Small intestine (tissue), 7 donors: ENCODE results near the gene ACSL3. TPM values are rescaled to one million over a fixed set of nuclear protein-coding genes. Genes with fewer than 3 reads are reported as not detected.
"Not testable (repeated sequence)": the region's sequence is repeated elsewhere in the genome, so short reads cannot be mapped to it uniquely, and the experiment has no call there.

Experiments
- DNase-seq, 2 donors: peaks; one replicate each; pipeline versions ENCODE4 v3.0.0 to v3.0.0-alpha.2; 2013
- FAIRE-seq: peaks from 2 replicates; lab custom pipeline; 2012; peaks lifted over from hg19 to GRCh38; lab: Jason Lieb, UNC
- H3K27ac ChIP-seq, 3 donors: one replicate each; pipeline ENCODE4 v1.5.1; 2013; ENCODE audit warnings: low read length in 2 of 3, mild to moderate bottlenecking in 2 of 3, control low read depth in 1 of 3, inconsistent platforms in 1 of 3, low read depth in 1 of 3, moderate library complexity in 1 of 3
- H3K27me3 ChIP-seq, 3 donors: one replicate each; pipeline ENCODE4 v1.6.1; 2013; ENCODE audit warnings: low read length in 3 of 3, inconsistent platforms in 1 of 3; ENCODE audit not compliant: control insufficient read depth in 3 of 3, insufficient read depth in 3 of 3
- H3K36me3 ChIP-seq, 3 donors: one replicate each; pipeline ENCODE4 v1.6.1; 2013; ENCODE audit warnings: low read length in 3 of 3, inconsistent platforms in 1 of 3, low read depth in 1 of 3, mild to moderate bottlenecking in 1 of 3, moderate library complexity in 1 of 3; ENCODE audit not compliant: control insufficient read depth in 3 of 3, insufficient read depth in 2 of 3
- H3K4me1 ChIP-seq, 3 donors: one replicate each; pipeline ENCODE4 v1.6.1; 2013; ENCODE audit warnings: low read length in 2 of 3, inconsistent platforms in 1 of 3, low read depth in 1 of 3, mild to moderate bottlenecking in 1 of 3, moderate library complexity in 1 of 3; ENCODE audit not compliant: control insufficient read depth in 3 of 3, insufficient read depth in 2 of 3
- H3K4me3 ChIP-seq, 3 donors: one replicate each; pipeline ENCODE4 v1.5.1; 2013; ENCODE audit warnings: low read length in 3 of 3, control low read depth in 1 of 3, inconsistent platforms in 1 of 3, low read depth in 1 of 3, mild to moderate bottlenecking in 1 of 3, moderate library complexity in 1 of 3
- H3K9me3 ChIP-seq, 2 donors: one replicate each; pipeline ENCODE4 v1.6.1; 2013; ENCODE audit warnings: low read depth in 1 of 2, low read length in 1 of 2; ENCODE audit not compliant: control insufficient read depth in 2 of 2, insufficient read depth in 1 of 2
- WGBS, 3 donors: extraction: QIAGEN DNeasy Blood & Tissue Kit; methylation state at CpG; one replicate each; pipeline ENCODE4 v1.1.7; 2013; 5-methylcytosine and 5-hydroxymethylcytosine counted together
- polyA plus RNA-seq, 4 donors: library from polyadenylated mRNA; stranded (reverse) in 3 of 4; unstranded in 1 of 4; fragments of 200-250 nt in 3 of 4; fragments of 120-200 nt in 1 of 4; gene quantifications; one replicate each; pipeline versions ENCODE4 v1.2.1 to v1.2.3, GENCODE V29; 2013
- donor health status: healthy with polysubstance abuse.
- donor health status: control.
- donor health status: control.
- donor health status: Bipolar disorder and iron deficiency.
- donor health status: healthy.

ACSL3 gene
- polyA plus RNA-seq, 4 donors = 6.0 to 34.0 (median 21.2) TPM

DNA sequence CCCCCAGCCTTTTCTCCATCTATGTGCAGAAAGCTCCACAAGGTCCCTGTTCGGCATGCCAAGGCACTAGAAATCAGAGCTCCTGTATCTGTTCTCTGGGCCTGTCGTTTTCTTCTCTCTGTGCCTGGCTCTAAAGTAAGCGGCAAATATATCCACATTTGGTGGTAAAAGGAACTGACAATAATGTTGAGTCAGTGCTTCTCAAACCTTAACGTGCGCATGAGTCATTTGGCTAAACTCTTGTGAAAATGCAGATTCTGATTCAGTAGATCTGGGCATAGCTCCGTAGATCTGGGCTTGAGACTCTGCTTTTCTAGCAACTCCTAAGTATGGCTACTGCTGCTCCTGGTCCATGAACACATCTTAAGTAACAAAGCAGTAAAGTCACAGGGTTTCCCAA lies 16.5 kb upstream of the ACSL3 start:
- H3K36me3 ChIP-seq = no peaks in the 10 kb centered on the region

DNA sequence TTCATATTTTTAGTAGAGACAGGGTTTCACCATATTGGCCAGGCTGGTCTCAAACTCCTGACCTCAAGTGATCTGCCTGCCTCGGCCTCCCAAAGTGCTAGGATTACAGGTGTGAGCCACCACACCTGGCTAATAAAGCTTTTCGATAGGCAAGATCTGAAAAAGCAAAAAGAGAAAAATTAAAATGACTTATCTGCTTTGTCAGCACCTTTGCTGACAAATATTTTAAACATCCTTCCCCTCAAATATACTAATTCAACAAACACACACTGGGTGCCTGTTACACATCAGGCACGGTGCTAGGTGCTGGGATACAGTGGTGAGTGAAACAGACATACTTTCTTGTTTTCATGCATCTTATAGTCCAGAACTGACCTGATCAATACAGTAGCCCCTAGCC lies 15.5 kb upstream of the ACSL3 start:
- H3K27ac ChIP-seq, H3K27me3 ChIP-seq, DNase-seq, H3K9me3 ChIP-seq, FAIRE-seq, H3K4me1 ChIP-seq, H3K36me3 ChIP-seq, H3K4me3 ChIP-seq: not testable (repeated sequence)
- 90 to 93% (median 92%) methylated on average over 3 of the region's 3 CpGs for WGBS, 3 donors

More for the DNA sequence above, 16.5 kb upstream of the ACSL3 start:
- FAIRE-seq (no peak), DNase-seq (no peak)
- Histone ChIP-seq H3K9me3 (no peaks in the 10 kb centered on the region), H3K27me3 (no peaks in the 10 kb centered on the region), H3K4me1 (peaks cover 0 to 4% (median 0%) of the 10 kb centered on the region in 3 donors), H3K27ac (peak overlapping the region in 1 of 3 donors; percentile 32), H3K4me3 (no peak overlapping the region)
- WGBS, 3 donors = 60 to 82% (median 71%) methylated on average over 6 of the region's 6 CpGs

DNA sequence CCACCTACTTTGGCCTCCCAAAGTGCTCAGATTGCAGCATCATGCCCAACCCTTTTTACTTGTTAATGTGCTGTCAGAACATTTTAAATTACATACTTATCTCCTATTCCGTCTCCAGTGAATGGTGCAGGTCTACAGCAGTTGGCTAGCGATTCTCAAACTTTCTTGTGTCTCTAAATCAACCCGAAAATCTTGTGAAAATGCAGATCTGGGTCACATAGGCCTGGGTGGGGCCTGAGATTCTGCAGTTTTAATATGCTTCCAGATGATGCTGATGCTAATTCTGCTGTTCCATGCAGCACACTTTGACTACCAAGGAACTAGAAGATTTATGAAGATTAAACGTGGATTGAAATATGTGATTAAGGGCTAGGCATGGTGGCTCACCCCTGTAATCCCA lies 14.8 kb upstream of the ACSL3 start:
- no peak for FAIRE-seq
- H3K9me3 ChIP-seq = no peaks in the 10 kb centered on the region
- no peak overlapping the region for H3K27ac ChIP-seq
- no peaks in the 10 kb centered on the region for H3K36me3 ChIP-seq
- peaks cover 0 to 4% (median 0%) of the 10 kb centered on the region in 3 donors for H3K4me1 ChIP-seq
- DNase-seq = no peak
- no peak overlapping the region for H3K4me3 ChIP-seq
- H3K27me3 ChIP-seq = no peaks in the 10 kb centered on the region
- WGBS, 3 donors = 76 to 85% (median 81%) methylated on average over 4 of the region's 4 CpGs

DNA sequence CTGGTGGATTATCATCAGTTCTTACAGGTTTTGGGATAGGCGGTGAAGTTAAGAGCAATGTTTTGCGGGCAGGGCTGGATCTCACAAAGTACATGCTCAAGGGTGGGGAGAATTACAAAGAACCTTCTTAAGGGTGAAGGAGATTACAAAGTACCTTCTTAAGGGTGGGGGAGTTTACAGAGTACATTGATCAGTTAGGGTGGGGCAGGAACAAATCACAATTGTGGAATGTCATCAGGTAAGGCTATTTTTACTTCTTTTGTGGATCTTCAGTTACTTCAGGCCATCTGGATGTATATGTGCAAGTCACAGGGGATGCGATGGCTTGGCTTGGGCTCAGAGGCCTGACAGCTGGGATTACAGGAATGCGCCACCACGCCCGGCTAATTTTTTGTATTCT lies 12.8 kb upstream of the ACSL3 start:
- not testable (repeated sequence) for H3K27me3 ChIP-seq, H3K27ac ChIP-seq, H3K4me3 ChIP-seq, H3K9me3 ChIP-seq, FAIRE-seq, H3K36me3 ChIP-seq, H3K4me1 ChIP-seq
- 77 to 94% (median 88%) methylated on average over 6 of the region's 6 CpGs for WGBS, 3 donors
- DNase-seq = peak in 1 of 2 donors; percentile 37

DNA sequence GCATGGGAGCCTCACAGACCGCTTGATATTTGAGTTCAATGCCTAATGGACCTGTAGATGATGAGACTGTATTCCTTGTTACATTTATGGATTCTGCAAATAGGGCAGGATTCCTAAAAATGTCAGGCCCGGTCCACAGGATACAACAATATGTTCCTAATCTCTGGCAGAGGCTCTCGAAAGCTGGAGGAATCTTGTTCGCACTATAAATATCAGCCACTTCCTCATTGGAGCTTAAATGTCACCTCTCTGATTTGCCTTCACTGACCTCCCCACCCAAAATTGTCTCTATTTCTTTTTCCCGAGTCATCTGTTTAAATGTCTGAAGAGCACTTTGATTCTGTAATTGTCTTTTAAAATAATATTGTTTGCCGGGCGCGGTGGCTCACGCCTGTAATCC lies 12.0 kb upstream of the ACSL3 start:
- no peaks in the 10 kb centered on the region for H3K9me3 ChIP-seq
- H3K4me1 ChIP-seq = no peaks in the 10 kb centered on the region
- H3K36me3 ChIP-seq = no peaks in the 10 kb centered on the region
- WGBS, 3 donors = 89 to 93% (median 92%) methylated on average over 9 of the region's 9 CpGs
- FAIRE-seq = no peak
- no peak overlapping the region for H3K27ac ChIP-seq
- no peak for DNase-seq
- H3K27me3 ChIP-seq = no peaks in the 10 kb centered on the region
- no peak overlapping the region for H3K4me3 ChIP-seq

DNA sequence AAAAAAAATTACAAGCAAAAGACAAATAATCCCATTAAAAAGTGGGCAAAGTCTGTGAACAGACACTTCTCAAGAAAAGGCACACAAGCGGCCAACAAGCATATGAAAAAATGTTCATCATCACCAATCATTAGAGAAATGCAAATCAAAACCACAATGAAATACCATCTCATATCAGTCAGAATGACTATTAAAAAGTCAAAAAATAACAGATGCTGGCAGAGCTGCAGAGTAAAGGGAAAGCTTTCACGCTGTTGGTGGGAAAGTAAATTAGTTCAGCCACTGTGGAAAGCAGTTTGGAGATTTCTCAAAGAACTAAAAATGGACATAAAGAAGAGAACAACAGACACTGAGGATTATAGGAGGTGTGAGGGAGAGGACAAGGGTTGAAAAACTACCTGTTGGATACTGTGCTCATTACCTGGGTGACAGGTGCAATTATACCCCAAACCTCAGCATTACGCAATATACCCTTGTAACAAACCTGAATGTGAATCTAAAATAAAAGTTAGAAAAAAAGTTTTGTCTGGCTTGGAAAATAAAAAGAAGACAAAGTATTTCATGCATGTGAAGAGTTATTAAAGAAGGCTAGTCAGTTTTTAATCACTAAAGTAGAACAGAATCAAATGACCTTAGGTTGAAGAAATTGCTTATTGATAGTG lies 8.7 kb upstream of the ACSL3 start:
- no peak overlapping the region for H3K4me3 ChIP-seq
- no peaks in the 10 kb centered on the region for H3K9me3 ChIP-seq
- H3K4me1 ChIP-seq = no peaks in the 10 kb centered on the region
- FAIRE-seq (no peak), DNase-seq (no peak)
- 86 to 88% (median 86%) methylated on average over 3 of the region's 3 CpGs for WGBS, 3 donors
- H3K36me3 ChIP-seq = no peaks in the 10 kb centered on the region
- H3K27ac ChIP-seq = no peak overlapping the region
- no peaks in the 10 kb centered on the region for H3K27me3 ChIP-seq

DNA sequence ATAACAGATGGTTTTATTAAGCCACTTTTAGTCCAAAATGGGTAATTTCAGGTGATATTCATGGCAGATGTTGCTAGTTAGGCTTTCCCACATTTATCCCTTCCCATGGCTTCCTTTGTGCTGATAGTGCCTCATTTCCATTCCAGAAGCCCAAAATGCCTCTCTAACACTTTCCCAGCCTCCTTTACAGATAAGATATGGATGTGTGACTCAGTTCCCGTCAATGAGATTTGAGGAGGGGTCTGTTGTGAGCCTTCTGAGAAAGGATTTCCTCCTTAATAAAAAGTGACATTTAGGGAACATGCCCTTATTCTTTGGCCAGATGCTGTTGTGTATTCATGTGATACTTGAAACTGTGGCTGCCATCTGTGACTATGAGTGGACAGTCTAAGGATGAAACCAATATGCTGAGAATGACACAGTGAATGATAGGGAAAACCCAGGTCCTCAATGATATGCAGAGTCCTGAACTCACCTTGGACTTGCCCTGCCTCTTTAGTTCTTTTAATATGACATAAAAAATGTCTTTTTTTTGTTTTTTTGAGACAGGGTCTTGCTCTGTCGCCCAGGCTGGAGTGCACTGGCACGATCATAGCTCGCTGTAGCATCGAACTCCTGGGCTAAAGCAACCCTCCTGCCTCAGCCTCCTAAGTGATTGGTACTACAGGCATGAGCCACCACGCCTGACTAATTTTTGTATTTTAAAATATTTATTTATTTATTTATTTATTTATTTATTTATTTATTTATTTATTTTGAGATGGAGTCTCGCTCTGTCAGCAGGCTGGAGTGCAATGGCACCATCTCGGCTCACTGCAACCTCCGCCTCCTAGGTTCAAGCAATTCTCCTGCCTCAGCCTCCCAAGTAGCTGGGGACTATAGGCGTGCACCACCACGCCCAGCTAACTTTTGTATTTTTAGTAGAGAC lies 5.8 kb upstream of the ACSL3 start:
- Histone ChIP-seq H3K9me3 (no peaks in the 10 kb centered on the region), H3K27me3 (no peaks in the 10 kb centered on the region), H3K4me3 (no peak overlapping the region), H3K27ac (no peak overlapping the region), H3K36me3 (no peaks in the 10 kb centered on the region), H3K4me1 (peaks cover 0 to 4% (median 0%) of the 10 kb centered on the region in 3 donors)
- DNase-seq = no peak
- FAIRE-seq = no peak
- WGBS, 3 donors = 89 to 94% (median 93%) methylated on average over 11 of the region's 11 CpGs

DNA sequence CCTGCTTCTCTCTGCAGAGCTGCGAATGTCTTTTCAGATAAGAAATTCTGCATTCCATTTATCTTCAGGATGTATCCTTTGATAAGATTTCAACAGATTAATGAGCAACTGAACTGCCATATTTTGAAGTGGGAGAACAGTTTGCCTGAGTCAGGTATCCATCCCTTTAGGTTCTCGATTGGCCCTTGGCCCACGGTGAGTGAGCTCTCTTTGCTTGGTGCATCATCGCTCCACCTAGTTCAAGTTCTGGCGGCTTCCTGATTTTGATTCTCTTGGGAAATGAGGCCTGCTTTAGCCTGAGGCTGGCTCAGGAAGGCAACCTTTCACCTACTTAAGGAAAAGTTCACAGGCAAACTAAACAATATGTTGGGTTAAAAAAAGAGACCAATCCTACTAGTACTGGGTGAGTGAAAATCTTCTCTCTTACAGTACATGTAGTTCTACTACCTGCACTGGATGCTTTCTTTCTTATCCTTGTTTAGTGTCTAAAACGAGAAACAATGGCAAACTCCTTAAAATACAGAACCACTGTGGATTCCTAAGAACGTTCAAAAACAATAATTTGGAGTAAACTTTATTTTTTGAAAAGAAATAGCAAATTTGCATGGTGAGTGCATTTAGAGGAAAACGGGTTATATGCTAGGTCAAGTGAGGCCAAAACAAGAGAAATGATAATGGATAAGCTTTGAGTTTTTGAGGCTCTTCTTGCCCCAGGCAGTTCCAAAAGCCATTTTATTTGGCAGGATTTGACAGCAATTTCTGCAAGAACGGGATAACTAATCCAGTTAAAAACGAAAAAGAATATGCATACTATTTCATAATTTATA lies 837 bp upstream of the ACSL3 start:
- peaks cover 4 to 20% (median 10%) of the 10 kb centered on the region in 3 donors for H3K4me1 ChIP-seq
- H3K36me3 ChIP-seq = no peaks in the 10 kb centered on the region
- peak overlapping the region; percentile 26 to 53 (median 49) for H3K27ac ChIP-seq
- DNase-seq = peak; percentile 60 to 61
- no peak for FAIRE-seq
- H3K27me3 ChIP-seq = no peaks in the 10 kb centered on the region
- no peaks in the 10 kb centered on the region for H3K9me3 ChIP-seq
- peak overlapping the region in 2 of 3 donors; percentile 25 to 100 for H3K4me3 ChIP-seq
- 13 to 27% (median 27%) methylated on average over 10 of the region's 10 CpGs for WGBS, 3 donors
